H1 (cell line): ENCODE data around the gene CAMKMT. TPM values are rescaled to one million over a fixed set of nuclear protein-coding genes. Genes with fewer than 3 reads are reported as not detected.

ENCODE experiments used
- BRCA1 ChIP-seq: IDR thresholded peaks from 2 replicates; pipeline ENCODE4 v1.6.1; 2012; ENCODE audit warnings: low read depth, low read length, improper control_type of control experiment
- EGR1 ChIP-seq: IDR thresholded peaks from 2 replicates; pipeline ENCODE4 v1.6.1; 2011; ENCODE audit warnings: low read depth, low read length, borderline replicate concordance
- EP300 ChIP-seq, 2 experiments: IDR thresholded peaks; 1 replicate in 1 of 2; 2 replicates in 1 of 2; pipeline ENCODE4 v1.6.1; 2011 to 2012; ENCODE audit warnings: low read depth in 2 of 2, low read length in 2 of 2, mild to moderate bottlenecking in 2 of 2, borderline replicate concordance in 1 of 2, inconsistent platforms in 1 of 2, moderate library complexity in 1 of 2
- FOSL1 ChIP-seq: IDR thresholded peaks from 2 replicates; pipeline ENCODE4 v1.6.1; 2011; ENCODE audit warnings: mild to moderate bottlenecking, low read depth, low read length, moderate library complexity; ENCODE audit not compliant: insufficient read depth
- KDM1A ChIP-seq: fragments of 200-600, 300-600 bp; sonication (generic); IDR thresholded peaks from 2 replicates; pipeline ENCODE4 v1.7.1; 2016; ENCODE audit warnings: mild to moderate bottlenecking, low read length, borderline replicate concordance
- POU5F1 ChIP-seq: IDR thresholded peaks from 2 replicates; pipeline ENCODE4 v1.6.1; 2011; ENCODE audit warnings: low read depth, mild to moderate bottlenecking, low read length, moderate library complexity
- SRF ChIP-seq: IDR thresholded peaks from 2 replicates; pipeline ENCODE4 v1.6.1; 2011; ENCODE audit warnings: mild to moderate bottlenecking, low read depth, low read length, moderate library complexity
- polyA plus RNA-seq, 7 experiments: library from polyadenylated mRNA; depleted of rRNA in 3 of 7; stranded (reverse) in 5 of 7; unstranded in 2 of 7; fragments of >200 nt in 5 of 7; fragments of 200-250 nt in 2 of 7; gene quantifications; 1 replicate in 5 of 7; 2 replicates in 1 of 7; 4 replicates in 1 of 7; pipeline versions ENCODE4 v1.2.1 to v1.2.3, GENCODE V29; 2011 to 2013; ENCODE audit warnings: missing spikeins in 2 of 7, mixed read lengths in 2 of 7
- total RNA-seq: library from RNA; stranded (reverse); fragmentation: NEBNext Ultra II Directional; extraction: Animal tissue kit (Norgen Biotek cat#: 25700); gene quantifications from 2 replicates; pipeline ENCODE4 v1.2.1, GENCODE V29; 2021

The CAMKMT gene
- total and polyA plus RNA-seq, 2 of the 8 experiments (the other 6 are each of a cell fraction or from before 2014, with no cell fraction given) = 14.7 to 22.4 TPM

- TF ChIP-seq POU5F1 = no peak
- no peak for TF ChIP-seq EP300 (IDR thresholded peaks at IDR 0.05; ENCODE audit: borderline replicate concordance in 1 of 2, low read depth in 2 of 2, low read length in 2 of 2)
- no peak for TF ChIP-seq EGR1
- no peak for TF ChIP-seq FOSL1
- no peak for TF ChIP-seq SRF
- TF ChIP-seq KDM1A = no peak
- no peak for TF ChIP-seq BRCA1
- TF ChIP-seq, all 59 proteins: peak for 0
These were observed 236.8 kb downstream of the CAMKMT start (continued) for GRCh38 chr2:44598330-44599119.
